ENCODE results near the gene ICAM4. TPM values are rescaled to one million over a fixed set of nuclear protein-coding genes. Genes with fewer than 3 reads are reported as not detected.

The ICAM4 gene
- total RNA-seq, 1 experiment from 2014 or later, result 0.52 TPM

GRCh38 chr19:10332965-10333757, 46.4 kb downstream of the ICAM4 start, which contains the start of gene RAVER1:
Gene RAVER1, minus strand, starts transcription at chr19:10333529. Its CDS starts 22 bp downstream, at chr19:10333507.
- CTCF ChIA-PET, result interaction anchor here (0.6 kb wide), 2 partner anchors 208 to 1042 kb away, joined by 3 to 6 read pairs; no protein-coding TSS in a partner anchor

GRCh38 chr19:10333758-10334587, 47.2 kb downstream of the ICAM4 start:
- DNase-seq, result peak in 1 of 2 experiments; percentile 39
- Histone ChIP-seq H3K4me3 (peak overlapping the region; percentile 78), H3K27ac (no peak overlapping the region), H3K4me1 (replicated peaks; ENCODE audit: insufficient read depth) (peaks cover 10% of the 10 kb centered on the region), H3K79me2 (ENCODE audit: low read depth) (peaks cover 29% of the 10 kb centered on the region), H3K9me2 (ENCODE audit: insufficient read depth) (no peaks in the 10 kb centered on the region), H3K9me3 (ENCODE audit: insufficient read depth, low read depth) (no peaks in the 10 kb centered on the region), H3K36me3 (ENCODE audit: low read depth) (0 out of 2 replicates have a peak, but pooled peaks cover 15% of the 10 kb centered on the region), H3F3A (ENCODE audit: insufficient read depth, low read depth) (peaks cover 8% of the 10 kb centered on the region; the same call in 1 of the 2 replicates), H2AFZ (peak overlapping the region; percentile 95), H3K27me3 (ENCODE audit: insufficient read depth, low read depth) (no peaks in the 10 kb centered on the region), H3K4me2 (peak overlapping the region; percentile 99), H4K20me1 (ENCODE audit: insufficient read depth) (peaks cover 9% of the 10 kb centered on the region)
- CTCF ChIA-PET, result interaction anchor here (0.6 to 0.8 kb wide), 4 partner anchors 55 to 1041 kb away, joined by 3 to 6 read pairs (median 4); no protein-coding TSS in a partner anchor
- intact Hi-C loops (cut with micrococcal nuclease; ENCODE audit: unreplicated experiment), result loop anchor here (1.0 to 5.0 kb wide), 2 partner anchors 48 to 65 kb away; partner anchors contain the start of gene TYK2
- no peak for TF ChIP-seq EZH2 (IDR thresholded peaks at IDR 0.05; ENCODE audit: low read depth)
- TF ChIP-seq CTCF (conservative IDR thresholded peaks at IDR 0.05), result no peak
- POLR2A ChIA-PET (ENCODE audit: unreplicated experiment), result interaction anchor here (0.5 to 1.2 kb wide), 17 partner anchors 15 to 930 kb away, joined by 3 to 39 read pairs (median 6); partner anchors contain the start of genes ICAM1, ICAM4 and ICAM5
- BruUV-seq (replicated peaks), result TSS peak; percentile 80

More at GRCh38 chr19:10332965-10333757, 46.4 kb downstream of the ICAM4 start, which contains the start of gene RAVER1:
- Histone ChIP-seq H4K20me1 (ENCODE audit: insufficient read depth) (peaks cover 15% of the 10 kb centered on the region), H3K9me2 (ENCODE audit: insufficient read depth) (no peaks in the 10 kb centered on the region), H3K79me2 (ENCODE audit: low read depth) (peaks cover 29% of the 10 kb centered on the region), H3F3A (ENCODE audit: insufficient read depth, low read depth) (peaks cover 8% of the 10 kb centered on the region; the same call in 1 of the 2 replicates), H3K4me3 (peak within 1 kb of the TSS; percentile 78), H2AFZ (peak within 1 kb of the TSS; percentile 95), H3K4me1 (replicated peaks; ENCODE audit: insufficient read depth) (peaks cover 10% of the 10 kb centered on the region), H3K9me3 (ENCODE audit: insufficient read depth, low read depth) (no peaks in the 10 kb centered on the region), H3K27ac (peak within 1 kb of the TSS; percentile 55), H3K36me3 (ENCODE audit: low read depth) (peaks cover 23% of the 10 kb centered on the region; the same call in 1 of the 2 replicates), H3K4me2 (peak within 1 kb of the TSS; percentile 99), H3K27me3 (ENCODE audit: insufficient read depth, low read depth) (no peaks in the 10 kb centered on the region)
- intact Hi-C loops (cut with micrococcal nuclease; ENCODE audit: unreplicated experiment), result loop anchor here (1.0 to 5.0 kb wide), 2 partner anchors 49 to 64 kb away; partner anchors contain the start of gene TYK2
- DNase-seq, result peak; percentile 91 to 95
- no TSS peak for BruUV-seq (replicated peaks)
- no peak for TF ChIP-seq EZH2 (IDR thresholded peaks at IDR 0.05; ENCODE audit: low read depth)
- no peak for TF ChIP-seq CTCF (conservative IDR thresholded peaks at IDR 0.05)
- POLR2A ChIA-PET (ENCODE audit: unreplicated experiment), result interaction anchor here (0.5 to 1.0 kb wide), 11 partner anchors 14 to 931 kb away, joined by 3 to 39 read pairs (median 5); partner anchors contain the start of gene ICAM4
